OCI-LY7 (cell line): ENCODE results near the gene CYP39A1.

Source experiments
- CTCF ChIP-seq: fragments of 200-600 bp; sonication (generic); conservative IDR thresholded peaks from 2 replicates; pipeline ENCODE4 v1.5.1; 2014; ENCODE audit warnings: mild to moderate bottlenecking, antibody characterized with exemption, low read length, moderate library complexity, mixed read lengths
- EZH2phosphoT487 ChIP-seq: fragments of 200-600 bp; sonication (generic); IDR thresholded peaks from 2 replicates; pipeline ENCODE4 v1.6.1; 2018; ENCODE audit warnings: low read depth, borderline replicate concordance, mild to moderate bottlenecking, mixed run types, antibody characterized with exemption, low read length, moderate library complexity, mixed read lengths

- TF ChIP-seq CTCF = no peak
- TF ChIP-seq EZH2phosphoT487 = no peak
These were observed 142.6 kb downstream of the CYP39A1 start for GRCh38 chr6:46509981-46510510.
